AG10803 (cell line): Measurements from ENCODE around the gene HPD.

Experiments
- DNase-seq: peaks from one replicate; pipeline ENCODE4 v3.0.0; 2010; ENCODE audit warnings: low read depth
- H3K4me3 ChIP-seq: 2 replicates; pipeline ENCODE4 v1.5.1; 2011; ENCODE audit warnings: mild to moderate bottlenecking, low read length, control low read depth
- CTCF ChIP-seq: conservative IDR thresholded peaks from 2 replicates; pipeline ENCODE4 v1.5.1; 2011; ENCODE audit warnings: mild to moderate bottlenecking, low read length, control low read depth, inconsistent platforms

HPD gene

GRCh38 chr12:121800694-121801594, 57.7 kb downstream of the HPD start:
- H3K4me3 ChIP-seq: peak overlapping the region; percentile 69
- no peak for TF ChIP-seq CTCF
- DNase-seq: peak; percentile 86

GRCh38 chr12:121799842-121800693, 58.6 kb downstream of the HPD start:
- DNase-seq: peak; percentile 90
- peak overlapping the region; percentile 66 for H3K4me3 ChIP-seq

GRCh38 chr12:121799156-121799841, 59.4 kb downstream of the HPD start:
- H3K4me3 ChIP-seq: peak overlapping the region; percentile 66
- no peak for TF ChIP-seq CTCF
- peak; percentile 92 for DNase-seq

More at GRCh38 chr12:121799842-121800693, 58.6 kb downstream of the HPD start:
- no peak for TF ChIP-seq CTCF

- TF ChIP-seq CTCF: no peak
- no peak for DNase-seq
- peak overlapping the region; percentile 66 for H3K4me3 ChIP-seq
These were observed 59.9 kb downstream of the HPD start for GRCh38 chr12:121798787-121799155.

- DNase-seq: no peak
- no peak for TF ChIP-seq CTCF
- peak overlapping the region; percentile 66 for H3K4me3 ChIP-seq
These were observed 60.5 kb downstream of the HPD start for GRCh38 chr12:121797937-121798786.
